SK-N-SH treated with all-trans-retinoic acid at 6 μM for 48 hours (cell line): ENCODE data around the gene ARHGAP33.

Experiments
- ATAC-seq: fragments of 200-7000 bp; cut with Tn5 transposase; 3 replicates; pipeline ENCODE4 v1.9.1; 2020; ENCODE audit warnings: mild to moderate bottlenecking, moderate library complexity
- ARNTL ChIP-seq: fragments of 450-650 bp; formaldehyde crosslinking; IDR thresholded peaks from 2 replicates; pipeline ENCODE4 v1.5.0; 2020; ENCODE audit warnings: low read depth, mild to moderate bottlenecking, moderate library complexity, borderline replicate concordance
- BACH2 ChIP-seq: fragments of 250-450 bp; sonication (Bioruptor Pico); IDR thresholded peaks from 2 replicates; pipeline ENCODE4 v1.9.0; 2021; ENCODE audit warnings: mild to moderate bottlenecking, borderline replicate concordance
- CSDC2 ChIP-seq: fragments of 250-450 bp; sonication (Bioruptor Pico); IDR thresholded peaks from 2 replicates; pipeline ENCODE4 v1.5.0; 2020; ENCODE audit warnings: mild to moderate bottlenecking, moderate library complexity
- ESRRG ChIP-seq: fragments of 250-450 bp; sonication (Bioruptor Pico); IDR thresholded peaks from 2 replicates; pipeline ENCODE4 v1.6.1; 2021; ENCODE audit warnings: mild to moderate bottlenecking
- GLIS3 ChIP-seq: fragments of 250-450 bp; sonication (Bioruptor Pico); IDR thresholded peaks from 2 replicates; pipeline ENCODE4 v1.5.0; 2020; ENCODE audit warnings: mild to moderate bottlenecking, moderate library complexity
- OSR1 ChIP-seq: fragments of 250-450 bp; sonication (Bioruptor Pico); IDR thresholded peaks from 2 replicates; pipeline ENCODE4 v1.8.0; 2022; ENCODE audit warnings: moderate library complexity, mild to moderate bottlenecking, inconsistent platforms
- PPARA ChIP-seq: fragments of 250-450 bp; sonication (Bioruptor Pico); IDR thresholded peaks from 2 replicates; pipeline ENCODE4 v1.5.0; 2020; ENCODE audit warnings: mild to moderate bottlenecking, borderline replicate concordance
- RARB ChIP-seq: fragments of 250-450 bp; sonication (Bioruptor Pico); IDR thresholded peaks from 2 replicates; pipeline ENCODE4 v1.8.0; 2021; ENCODE audit warnings: mild to moderate bottlenecking, moderate library complexity
- SNAI2 ChIP-seq: fragments of 250-450 bp; sonication (Bioruptor Pico); IDR thresholded peaks from 2 replicates; pipeline ENCODE4 v1.5.0; 2020; ENCODE audit warnings: mild to moderate bottlenecking, moderate library complexity
- TCF4 ChIP-seq: fragments of 250-450 bp; sonication (Bioruptor Pico); IDR thresholded peaks from 2 replicates; pipeline ENCODE4 v1.8.0; 2021; ENCODE audit warnings: mild to moderate bottlenecking, moderate library complexity, borderline replicate concordance
- TOX ChIP-seq: fragments of 250-450 bp; sonication (Bioruptor Pico); IDR thresholded peaks from 2 replicates; pipeline ENCODE4 v1.8.0; 2021; ENCODE audit warnings: mild to moderate bottlenecking, moderate library complexity, borderline replicate concordance
- ZC3H10 ChIP-seq: fragments of 250-450 bp; sonication (Bioruptor Pico); IDR thresholded peaks from 2 replicates; pipeline ENCODE4 v1.5.1; 2021; ENCODE audit warnings: mild to moderate bottlenecking, moderate library complexity
- ZFP3 ChIP-seq: fragments of 250-450 bp; sonication (Bioruptor Pico); IDR thresholded peaks from 2 replicates; pipeline ENCODE4 v1.5.0; 2020; ENCODE audit warnings: mild to moderate bottlenecking, moderate library complexity
- ZFP30 ChIP-seq: fragments of 450-650 bp; formaldehyde crosslinking; IDR thresholded peaks from 2 replicates; pipeline ENCODE4 v1.5.0; 2022; ENCODE audit warnings: mild to moderate bottlenecking, moderate library complexity
- ZNF565 ChIP-seq: fragments of 450-650 bp; formaldehyde crosslinking; conservative IDR thresholded peaks from 2 replicates; pipeline ENCODE4 v1.5.0; 2020; ENCODE audit warnings: low read depth, mild to moderate bottlenecking, moderate library complexity
- ZNF70 ChIP-seq: fragments of 450-650 bp; formaldehyde crosslinking; IDR thresholded peaks from 2 replicates; pipeline ENCODE4 v1.5.0; 2020; ENCODE audit warnings: mild to moderate bottlenecking, moderate library complexity
- ZNF8 ChIP-seq: fragments of 450-650 bp; formaldehyde crosslinking; IDR thresholded peaks from 2 replicates; pipeline ENCODE4 v1.5.0; 2020; ENCODE audit warnings: mild to moderate bottlenecking, moderate library complexity
- TF ChIP-seq, protein P1 (sequence below): fragments of 250-450 bp; sonication (Bioruptor Pico); IDR thresholded peaks from 2 replicates; pipeline ENCODE4 v1.5.1; 2020; ENCODE audit warnings: low read depth, mild to moderate bottlenecking, moderate library complexity
- TF ChIP-seq, protein P2 (sequence below): fragments of 250-450 bp; sonication (Bioruptor Pico); IDR thresholded peaks from 2 replicates; pipeline ENCODE4 v1.5.1; 2021; ENCODE audit warnings: mild to moderate bottlenecking, moderate library complexity
- TF ChIP-seq, protein P3 (sequence below): fragments of 250-450 bp; sonication (Bioruptor Pico); IDR thresholded peaks from 2 replicates; pipeline ENCODE4 v1.5.0; 2020; ENCODE audit warnings: mild to moderate bottlenecking, moderate library complexity
- TF ChIP-seq, protein P4 (sequence below): fragments of 250-450 bp; sonication (Bioruptor Pico); IDR thresholded peaks from 2 replicates; pipeline ENCODE4 v1.8.0; 2021; ENCODE audit warnings: low read depth, mild to moderate bottlenecking, moderate library complexity, borderline replicate concordance

Gene ARHGAP33

DNA sequence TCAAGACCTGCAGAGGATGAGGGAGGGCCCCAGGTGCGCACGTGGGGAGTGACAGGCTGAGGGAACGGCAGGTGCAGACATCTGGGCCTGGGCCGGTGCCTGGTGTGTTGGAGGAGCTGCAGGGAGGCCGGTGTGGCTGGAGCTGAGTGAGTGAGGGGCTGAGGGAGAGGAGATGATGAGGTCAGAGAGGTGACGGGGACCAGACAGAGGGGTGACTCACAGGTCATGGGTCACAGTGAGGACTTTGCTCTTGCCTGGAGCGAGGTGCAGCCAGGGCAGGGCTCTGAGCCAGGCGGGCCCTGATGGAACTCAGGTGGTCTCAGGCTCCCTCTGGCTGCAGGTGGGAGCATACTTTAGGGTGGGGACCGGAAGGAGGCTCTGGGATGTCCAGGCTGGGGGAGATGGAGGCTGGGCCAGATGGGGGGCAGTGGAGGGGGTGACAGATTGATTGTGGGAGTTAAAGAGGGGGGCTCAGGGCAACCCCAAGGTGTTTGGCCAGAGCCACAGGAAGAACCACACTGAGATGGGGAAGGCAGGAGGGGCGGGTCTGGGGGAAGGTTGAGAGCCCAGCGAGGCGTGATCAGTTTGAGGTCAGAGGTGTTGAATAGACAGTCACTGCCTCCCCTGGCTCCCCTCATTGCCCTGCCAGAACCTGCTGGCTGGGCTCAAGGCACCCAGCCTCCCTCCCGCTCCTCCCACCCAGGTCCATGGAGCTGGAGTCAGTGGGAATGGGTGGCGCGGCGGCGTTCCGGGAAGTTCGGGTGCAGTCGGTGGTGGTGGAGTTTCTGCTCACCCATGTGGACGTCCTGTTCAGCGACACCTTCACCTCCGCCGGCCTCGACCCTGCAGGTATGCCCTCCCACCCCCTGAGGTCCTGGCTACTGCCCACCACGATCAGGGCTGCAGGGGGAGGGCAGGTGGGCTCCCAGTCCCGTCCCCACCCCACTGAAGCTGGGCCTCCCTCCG is 8.4 kb downstream of the ARHGAP33 start:
- TF ChIP-seq ZFP30 (CRISPR knock-in tag) (no peak), ZC3H10 (CRISPR knock-in tag) (no peak), TOX (CRISPR knock-in tag) (no peak), PPARA (CRISPR knock-in tag) (no peak), SNAI2 (CRISPR knock-in tag) (no peak), GLIS3 (CRISPR knock-in tag) (no peak), CSDC2 (no peak), ZNF8 (CRISPR knock-in tag) (no peak), TCF4 (CRISPR knock-in tag) (no peak), BACH2 (CRISPR knock-in tag) (no peak), ZNF70 (CRISPR knock-in tag) (no peak), ZFP3 (CRISPR knock-in tag) (no peak)
- TF ChIP-seq, protein P1, sequence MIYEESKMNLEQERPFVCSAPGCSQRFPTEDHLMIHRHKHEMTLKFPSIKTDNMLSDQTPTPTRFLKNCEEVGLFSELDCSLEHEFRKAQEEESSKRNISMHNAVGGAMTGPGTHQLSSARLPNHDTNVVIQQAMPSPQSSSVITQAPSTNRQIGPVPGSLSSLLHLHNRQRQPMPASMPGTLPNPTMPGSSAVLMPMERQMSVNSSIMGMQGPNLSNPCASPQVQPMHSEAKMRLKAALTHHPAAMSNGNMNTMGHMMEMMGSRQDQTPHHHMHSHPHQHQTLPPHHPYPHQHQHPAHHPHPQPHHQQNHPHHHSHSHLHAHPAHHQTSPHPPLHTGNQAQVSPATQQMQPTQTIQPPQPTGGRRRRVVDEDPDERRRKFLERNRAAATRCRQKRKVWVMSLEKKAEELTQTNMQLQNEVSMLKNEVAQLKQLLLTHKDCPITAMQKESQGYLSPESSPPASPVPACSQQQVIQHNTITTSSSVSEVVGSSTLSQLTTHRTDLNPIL (CRISPR knock-in tag): no peak
- TF ChIP-seq, protein P2, sequence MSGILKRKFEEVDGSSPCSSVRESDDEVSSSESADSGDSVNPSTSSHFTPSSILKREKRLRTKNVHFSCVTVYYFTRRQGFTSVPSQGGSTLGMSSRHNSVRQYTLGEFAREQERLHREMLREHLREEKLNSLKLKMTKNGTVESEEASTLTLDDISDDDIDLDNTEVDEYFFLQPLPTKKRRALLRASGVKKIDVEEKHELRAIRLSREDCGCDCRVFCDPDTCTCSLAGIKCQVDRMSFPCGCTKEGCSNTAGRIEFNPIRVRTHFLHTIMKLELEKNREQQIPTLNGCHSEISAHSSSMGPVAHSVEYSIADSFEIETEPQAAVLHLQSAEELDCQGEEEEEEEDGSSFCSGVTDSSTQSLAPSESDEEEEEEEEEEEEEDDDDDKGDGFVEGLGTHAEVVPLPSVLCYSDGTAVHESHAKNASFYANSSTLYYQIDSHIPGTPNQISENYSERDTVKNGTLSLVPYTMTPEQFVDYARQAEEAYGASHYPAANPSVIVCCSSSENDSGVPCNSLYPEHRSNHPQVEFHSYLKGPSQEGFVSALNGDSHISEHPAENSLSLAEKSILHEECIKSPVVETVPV (CRISPR knock-in tag): no peak
- TF ChIP-seq, protein P3, sequence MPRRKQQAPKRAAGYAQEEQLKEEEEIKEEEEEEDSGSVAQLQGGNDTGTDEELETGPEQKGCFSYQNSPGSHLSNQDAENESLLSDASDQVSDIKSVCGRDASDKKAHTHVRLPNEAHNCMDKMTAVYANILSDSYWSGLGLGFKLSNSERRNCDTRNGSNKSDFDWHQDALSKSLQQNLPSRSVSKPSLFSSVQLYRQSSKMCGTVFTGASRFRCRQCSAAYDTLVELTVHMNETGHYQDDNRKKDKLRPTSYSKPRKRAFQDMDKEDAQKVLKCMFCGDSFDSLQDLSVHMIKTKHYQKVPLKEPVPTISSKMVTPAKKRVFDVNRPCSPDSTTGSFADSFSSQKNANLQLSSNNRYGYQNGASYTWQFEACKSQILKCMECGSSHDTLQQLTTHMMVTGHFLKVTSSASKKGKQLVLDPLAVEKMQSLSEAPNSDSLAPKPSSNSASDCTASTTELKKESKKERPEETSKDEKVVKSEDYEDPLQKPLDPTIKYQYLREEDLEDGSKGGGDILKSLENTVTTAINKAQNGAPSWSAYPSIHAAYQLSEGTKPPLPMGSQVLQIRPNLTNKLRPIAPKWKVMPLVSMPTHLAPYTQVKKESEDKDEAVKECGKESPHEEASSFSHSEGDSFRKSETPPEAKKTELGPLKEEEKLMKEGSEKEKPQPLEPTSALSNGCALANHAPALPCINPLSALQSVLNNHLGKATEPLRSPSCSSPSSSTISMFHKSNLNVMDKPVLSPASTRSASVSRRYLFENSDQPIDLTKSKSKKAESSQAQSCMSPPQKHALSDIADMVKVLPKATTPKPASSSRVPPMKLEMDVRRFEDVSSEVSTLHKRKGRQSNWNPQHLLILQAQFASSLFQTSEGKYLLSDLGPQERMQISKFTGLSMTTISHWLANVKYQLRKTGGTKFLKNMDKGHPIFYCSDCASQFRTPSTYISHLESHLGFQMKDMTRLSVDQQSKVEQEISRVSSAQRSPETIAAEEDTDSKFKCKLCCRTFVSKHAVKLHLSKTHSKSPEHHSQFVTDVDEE: no peak
- TF ChIP-seq, all 23 proteins: peak for 0
- ATAC-seq: no peak

DNA sequence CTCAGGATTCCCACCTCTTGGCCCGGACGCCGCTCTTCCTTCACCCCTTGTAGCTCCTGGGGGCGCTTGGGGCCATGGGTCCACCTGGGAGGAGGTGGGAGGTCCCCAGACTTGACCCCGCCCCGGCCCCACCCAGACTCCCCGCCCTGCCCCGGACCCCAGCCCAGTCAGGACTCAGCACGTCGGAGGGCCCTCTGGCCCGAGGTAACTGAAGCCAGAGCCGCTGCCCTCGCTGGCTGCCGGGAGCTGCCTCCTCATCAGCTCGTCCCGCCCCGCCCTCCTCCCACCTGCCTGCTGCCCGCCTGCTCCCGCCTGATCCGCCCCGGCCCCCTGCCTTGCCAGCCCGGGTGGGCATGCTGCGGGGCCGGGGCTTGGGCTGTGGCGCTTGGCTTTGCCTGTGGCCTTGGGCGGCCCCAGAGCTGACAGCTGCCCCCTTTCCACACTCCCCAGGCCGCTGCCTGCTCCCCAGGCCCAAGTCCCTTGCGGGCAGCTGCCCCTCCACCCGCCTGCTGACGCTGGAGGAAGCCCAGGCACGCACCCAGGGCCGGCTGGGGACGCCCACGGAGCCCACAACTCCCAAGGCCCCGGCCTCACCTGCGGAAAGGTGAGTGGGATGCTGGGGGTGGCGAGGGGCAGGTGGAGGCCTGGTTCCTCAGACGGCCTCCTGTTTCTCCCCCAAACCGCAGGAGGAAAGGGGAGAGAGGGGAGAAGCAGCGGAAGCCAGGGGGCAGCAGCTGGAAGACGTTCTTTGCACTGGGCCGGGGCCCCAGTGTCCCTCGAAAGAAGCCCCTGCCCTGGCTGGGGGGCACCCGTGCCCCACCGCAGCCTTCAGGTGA is 9.4 kb downstream of the ARHGAP33 start:
- no peak for TF ChIP-seq ESRRG (CRISPR knock-in tag)
- no peak for TF ChIP-seq TCF4 (CRISPR knock-in tag)
- no peak for TF ChIP-seq PPARA (CRISPR knock-in tag)
- no peak for TF ChIP-seq SNAI2 (CRISPR knock-in tag)
- TF ChIP-seq OSR1: no peak
- TF ChIP-seq TOX (CRISPR knock-in tag): no peak
- TF ChIP-seq ZFP30 (CRISPR knock-in tag): no peak
- TF ChIP-seq, protein P1 (CRISPR knock-in tag): no peak
- no peak for TF ChIP-seq ZFP3 (CRISPR knock-in tag)
- no peak for TF ChIP-seq ZC3H10 (CRISPR knock-in tag)
- no peak for TF ChIP-seq BACH2 (CRISPR knock-in tag)
- TF ChIP-seq, protein P3: no peak
- TF ChIP-seq, protein P2 (CRISPR knock-in tag): no peak
- TF ChIP-seq RARB: no peak
- no peak for TF ChIP-seq ZNF70 (CRISPR knock-in tag)
- TF ChIP-seq GLIS3 (CRISPR knock-in tag): no peak
- TF ChIP-seq ARNTL (CRISPR knock-in tag): no peak
- no peak for TF ChIP-seq ZNF8 (CRISPR knock-in tag)
- TF ChIP-seq, protein P4, sequence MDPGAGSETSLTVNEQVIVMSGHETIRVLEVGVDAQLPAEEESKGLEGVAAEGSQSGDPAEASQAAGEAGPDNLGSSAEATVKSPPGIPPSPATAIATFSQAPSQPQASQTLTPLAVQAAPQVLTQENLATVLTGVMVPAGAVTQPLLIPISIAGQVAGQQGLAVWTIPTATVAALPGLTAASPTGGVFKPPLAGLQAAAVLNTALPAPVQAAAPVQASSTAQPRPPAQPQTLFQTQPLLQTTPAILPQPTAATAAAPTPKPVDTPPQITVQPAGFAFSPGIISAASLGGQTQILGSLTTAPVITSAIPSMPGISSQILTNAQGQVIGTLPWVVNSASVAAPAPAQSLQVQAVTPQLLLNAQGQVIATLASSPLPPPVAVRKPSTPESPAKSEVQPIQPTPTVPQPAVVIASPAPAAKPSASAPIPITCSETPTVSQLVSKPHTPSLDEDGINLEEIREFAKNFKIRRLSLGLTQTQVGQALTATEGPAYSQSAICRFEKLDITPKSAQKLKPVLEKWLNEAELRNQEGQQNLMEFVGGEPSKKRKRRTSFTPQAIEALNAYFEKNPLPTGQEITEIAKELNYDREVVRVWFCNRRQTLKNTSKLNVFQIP: no peak
- no peak for TF ChIP-seq ZNF565 (CRISPR knock-in tag)
- ATAC-seq: no peak
